K562 (cell line): ENCODE measurements around the gene PRDM11. TPM values are rescaled to one million over a fixed set of nuclear protein-coding genes. Genes with fewer than 3 reads are reported as not detected.

Experiments used
- ATAC-seq: fragments of 200-7000 bp; cut with Tn5 transposase; 3 replicates; pipeline ENCODE4 v1.9.1; 2020; ENCODE audit warnings: moderate library complexity
- BruUV-seq: library from RNA; stranded (reverse); fragments of 400-500 nt; replicated peaks from 2 replicates; lab custom pipeline; 2021; lab: Mats Ljungman, UMichigan
- CTCF ChIA-PET: fragments of 300-600 bp; formaldehyde crosslinking; extraction: SDS; loops from one replicate; lab custom pipeline; 2021; ENCODE audit warnings: low intra/inter-chr PET ratio; lab: Yijun Ruan, JAX
- POLR2A ChIA-PET: fragments of 300-600, 350-650 bp; sonication (Branson Sonifier 250); formaldehyde crosslinking; extraction: SDS; loops from one replicate; lab custom pipeline; 2021; ENCODE audit warnings: antibody characterized with exemption, inconsistent platforms; lab: Yijun Ruan, JAX
- DNase-seq, 4 experiments: peaks; one replicate each; pipeline versions ENCODE4 v3.0.0 to v3.0.0-alpha.2; 2011 to 2018; ENCODE audit warnings: low spot score in 3 of 4, mixed read lengths in 3 of 4; ENCODE audit errors: extremely low read depth in 1 of 4
- FAIRE-seq: peaks from 2 replicates; lab custom pipeline; 2011; peaks lifted over from hg19 to GRCh38; lab: Jason Lieb, UNC
- H2AFZ ChIP-seq: 2 replicates; pipeline ENCODE4 v1.6.0; 2011; ENCODE audit warnings: low read depth, low read length, control low read depth, inconsistent platforms
- H3K27ac ChIP-seq: fragments of 200-600 bp; 3 replicates; pipeline ENCODE4 v1.8.0; 2011; ENCODE audit warnings: low read depth, mild to moderate bottlenecking, control low read depth, inconsistent platforms, low read length, moderate library complexity, mixed read lengths; ENCODE audit errors: extremely low read depth
- H3K27me3 ChIP-seq, 2 experiments: fragments of 300-600 bp in 1 of 2; 2 replicates in 1 of 2; 3 replicates in 1 of 2; pipeline versions ENCODE4 v1.6.0 to v1.8.0; 2011; ENCODE audit warnings: inconsistent platforms in 2 of 2, low read length in 2 of 2, mild to moderate bottlenecking in 1 of 2, mixed read lengths in 1 of 2, moderate library complexity in 1 of 2; ENCODE audit not compliant: control insufficient read depth in 2 of 2, insufficient read depth in 2 of 2
- H3K36me3 ChIP-seq: fragments of 300-600 bp; 3 replicates; pipeline ENCODE4 v1.8.0; 2011; ENCODE audit warnings: mild to moderate bottlenecking, low read length, inconsistent platforms; ENCODE audit not compliant: control insufficient read depth, insufficient read depth
- H3K4me1 ChIP-seq, 2 experiments: fragments of 200-600 bp in 1 of 2; replicated peaks in 1 of 2; 2 replicates in 1 of 2; 3 replicates in 1 of 2; pipeline versions ENCODE4 v1.5.1 to v1.8.0; 2011; ENCODE audit warnings: inconsistent platforms in 2 of 2, low read length in 2 of 2, mild to moderate bottlenecking in 1 of 2, mixed read lengths in 1 of 2, moderate library complexity in 1 of 2; ENCODE audit not compliant: control insufficient read depth in 2 of 2, insufficient read depth in 2 of 2
- H3K4me2 ChIP-seq: 2 replicates; pipeline ENCODE4 v1.6.1; 2011; ENCODE audit warnings: low read length, control low read depth, inconsistent platforms, mixed read lengths; ENCODE audit not compliant: insufficient read depth
- H3K4me3 ChIP-seq: fragments of 200-600 bp; sonication (generic), shearing (Covaris generic); 2 replicates; pipeline ENCODE4 v1.5.1; 2016; ENCODE audit warnings: control low read depth, inconsistent platforms
- H3K79me2 ChIP-seq: fragments of 200-600 bp; 3 replicates; pipeline ENCODE4 v1.8.0; 2011; ENCODE audit warnings: low read length, inconsistent platforms; ENCODE audit not compliant: control insufficient read depth, insufficient read depth
- H3K9ac ChIP-seq, 2 experiments: 2 replicates each; pipeline versions ENCODE4 v1.6.0 to v1.6.1; 2011; ENCODE audit warnings: low read depth in 2 of 2, low read length in 2 of 2, control low read depth in 1 of 2, inconsistent platforms in 1 of 2, mild to moderate bottlenecking in 1 of 2, mixed read lengths in 1 of 2; ENCODE audit not compliant: insufficient read depth in 1 of 2
- H3K9me1 ChIP-seq: one replicate; pipeline ENCODE4 v1.6.0; 2011; ENCODE audit warnings: inconsistent platforms, mild to moderate bottlenecking, low read length, moderate library complexity; ENCODE audit not compliant: control insufficient read depth, insufficient read depth
- H3K9me3 ChIP-seq: replicated peaks from 2 replicates; pipeline ENCODE4 v1.5.1; 2011; ENCODE audit warnings: low read depth, low read length, inconsistent platforms; ENCODE audit not compliant: control insufficient read depth, insufficient read depth
- H4K20me1 ChIP-seq: replicated peaks from 2 replicates; pipeline ENCODE4 v1.6.1; 2011; ENCODE audit warnings: low read length, inconsistent platforms, mixed read lengths; ENCODE audit not compliant: control insufficient read depth, insufficient read depth
- EWSR1 ChIP-seq: fragments of 450-650 bp; IDR thresholded peaks from 2 replicates; pipeline ENCODE4 v1.6.1; 2018; ENCODE audit warnings: borderline replicate concordance, mild to moderate bottlenecking, low read depth, moderate library complexity; ENCODE audit not compliant: partially characterized antibody
- HDGF ChIP-seq: fragments of 450-650 bp; IDR thresholded peaks from 2 replicates; pipeline ENCODE4 v1.6.1; 2016
- KDM5B ChIP-seq: fragments of 200-600 bp; sonication (generic); IDR thresholded peaks from 2 replicates; pipeline ENCODE4 v1.6.1; 2012; ENCODE audit warnings: low read depth, mild to moderate bottlenecking, moderate library complexity, low read length, control low read depth, inconsistent platforms; ENCODE audit not compliant: insufficient replicate concordance
- NCOA4 ChIP-seq: fragments of 450-650 bp; IDR thresholded peaks from 2 replicates; pipeline ENCODE4 v1.6.1; 2018; ENCODE audit warnings: mild to moderate bottlenecking; ENCODE audit not compliant: partially characterized antibody
- NCOA6 ChIP-seq: fragments of 450-650 bp; IDR thresholded peaks from 2 replicates; pipeline ENCODE4 v1.6.1; 2017; ENCODE audit warnings: mild to moderate bottlenecking
- PYGO2 ChIP-seq: fragments of 450-650 bp; IDR thresholded peaks from 2 replicates; pipeline ENCODE4 v1.6.1; 2016; ENCODE audit warnings: mild to moderate bottlenecking, missing genetic modification characterization, moderate library complexity, missing compliant biosample characterization
- SRSF1 ChIP-seq: fragments of 200-400 bp; formaldehyde crosslinking; IDR thresholded peaks from 2 replicates; pipeline ENCODE4 v1.6.1; 2017; ENCODE audit warnings: mild to moderate bottlenecking, low read depth, low read length, moderate library complexity
- WGBS: fragments of 100-300 bp; shearing (Covaris generic); methylation state at CpG from one replicate; pipeline ENCODE4 v1.1.6; 2016; ENCODE audit warnings: low coverage, mixed read lengths; ENCODE audit not compliant: insufficient coverage; ENCODE audit errors: missing lambda C conversion rate; 5-methylcytosine and 5-hydroxymethylcytosine counted together
- in situ Hi-C: fragments of 300-500 bp; cut with MboI; formaldehyde crosslinking; loops from 4 replicates; pipeline ENCODE4 v1.15.0; 2018; ENCODE audit warnings: inconsistent platforms, mixed read lengths
- intact Hi-C: fragments of 100-400 bp; cut with micrococcal nuclease; formaldehyde crosslinking; loops from 2 replicates; pipeline ENCODE4 v1.14.2; 2022
- polyA plus RNA-seq, 8 experiments: library from polyadenylated mRNA; depleted of rRNA in 4 of 8; stranded (reverse) in 5 of 8; unstranded in 3 of 8; fragments of >200 nt; fragmentation: Nextera tagmentation in 2 of 8; fragmentation: Illumina TruSeq in 1 of 8; extraction: Ambion mirVana in 2 of 8; extraction: Trizol in 1 of 8; gene quantifications; 2 replicates each; pipeline versions ENCODE4 v1.2.1 to v1.2.3, GENCODE V29; 2011 to 2014; ENCODE audit warnings: inconsistent platforms in 1 of 8, missing spikeins in 1 of 8
- total RNA-seq, 7 experiments: library from RNA; depleted of rRNA in 6 of 7; stranded (reverse); fragments of >200 nt in 6 of 7; fragmentation: Illumina TruSeq in 2 of 7; extraction: Trizol in 2 of 7; gene quantifications; 2 replicates each; pipeline versions ENCODE4 v1.2.1 to v1.2.3, GENCODE V29; 2011 to 2021; ENCODE audit warnings: low replicate concordance in 1 of 7
- TF ChIP-seq, protein P1 (sequence below), 3 experiments: IDR thresholded peaks in 2 of 3; conservative IDR thresholded peaks in 1 of 3; 2 replicates each; pipeline ENCODE4 v1.5.1; 2011 to 2012; ENCODE audit warnings: low read length in 3 of 3, mild to moderate bottlenecking in 3 of 3, control low read depth in 2 of 3, improper control_type of control experiment in 1 of 3, inconsistent platforms in 1 of 3, low read depth in 1 of 3, mixed read lengths in 1 of 3, moderate library complexity in 1 of 3; ENCODE audit not compliant: insufficient read depth in 2 of 3
- TF ChIP-seq, protein P2 (sequence below): sonication (generic); formaldehyde crosslinking; IDR thresholded peaks from 2 replicates; pipeline ENCODE4 v1.8.1; 2023; ENCODE audit warnings: missing genetic modification reagents, mild to moderate bottlenecking, borderline replicate concordance

The PRDM11 gene
- total and polyA plus RNA-seq, 9 of the 15 experiments (the other 6 are each of a cell fraction or from before 2014, with no cell fraction given) = 0.01 to 1.1 (median 0.29) TPM

DNA sequence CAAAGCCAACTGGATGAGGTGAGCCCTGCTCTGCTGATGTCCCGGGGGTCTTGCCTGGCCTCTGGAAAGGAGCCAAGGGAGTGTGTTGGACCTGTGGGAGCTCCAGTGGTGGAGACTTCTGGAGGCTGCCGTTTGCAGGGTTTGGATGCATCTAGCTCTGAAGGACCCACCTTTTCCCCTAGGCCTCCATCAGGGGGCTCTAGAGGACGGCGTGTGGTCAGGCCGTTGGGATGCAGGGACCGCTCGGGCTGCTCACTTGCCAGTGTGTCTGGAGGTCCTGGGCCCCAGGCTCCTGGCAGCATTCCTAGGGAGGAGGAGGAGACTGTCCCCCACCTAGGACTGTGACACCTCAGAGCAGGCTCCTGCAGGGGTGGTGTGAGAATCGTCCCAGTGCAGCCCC, 58.3 kb downstream of the PRDM11 start:
- 0% methylated on average over 8 of the region's 8 CpGs for WGBS
- Histone ChIP-seq H3K27ac (no peak overlapping the region), H3K27me3 (peaks cover 5 to 25% of the 10 kb centered on the region in 2 experiments; a peak in 4 of 5 replicates), H3K9me1 (no peaks in the 10 kb centered on the region), H2AFZ (no peak overlapping the region), H3K4me3 (no peak overlapping the region), H3K9me3 (no peaks in the 10 kb centered on the region), H4K20me1 (0 out of 2 replicates have a peak, but pooled peaks cover 7% of the 10 kb centered on the region), H3K79me2 (no peaks in the 10 kb centered on the region), H3K9ac (no peak overlapping the region), H3K36me3 (no peaks in the 10 kb centered on the region), H3K4me2 (no peak overlapping the region), H3K4me1 (no peaks in the 10 kb centered on the region)
- TF ChIP-seq NCOA4 = no peak
- TF ChIP-seq, protein P1, sequence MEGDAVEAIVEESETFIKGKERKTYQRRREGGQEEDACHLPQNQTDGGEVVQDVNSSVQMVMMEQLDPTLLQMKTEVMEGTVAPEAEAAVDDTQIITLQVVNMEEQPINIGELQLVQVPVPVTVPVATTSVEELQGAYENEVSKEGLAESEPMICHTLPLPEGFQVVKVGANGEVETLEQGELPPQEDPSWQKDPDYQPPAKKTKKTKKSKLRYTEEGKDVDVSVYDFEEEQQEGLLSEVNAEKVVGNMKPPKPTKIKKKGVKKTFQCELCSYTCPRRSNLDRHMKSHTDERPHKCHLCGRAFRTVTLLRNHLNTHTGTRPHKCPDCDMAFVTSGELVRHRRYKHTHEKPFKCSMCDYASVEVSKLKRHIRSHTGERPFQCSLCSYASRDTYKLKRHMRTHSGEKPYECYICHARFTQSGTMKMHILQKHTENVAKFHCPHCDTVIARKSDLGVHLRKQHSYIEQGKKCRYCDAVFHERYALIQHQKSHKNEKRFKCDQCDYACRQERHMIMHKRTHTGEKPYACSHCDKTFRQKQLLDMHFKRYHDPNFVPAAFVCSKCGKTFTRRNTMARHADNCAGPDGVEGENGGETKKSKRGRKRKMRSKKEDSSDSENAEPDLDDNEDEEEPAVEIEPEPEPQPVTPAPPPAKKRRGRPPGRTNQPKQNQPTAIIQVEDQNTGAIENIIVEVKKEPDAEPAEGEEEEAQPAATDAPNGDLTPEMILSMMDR (IDR thresholded peaks at IDR 0.05 in 2 of 3, conservative IDR thresholded peaks at IDR 0.05 in 1 of 3; ENCODE audit: insufficient read depth in 2 of 3, low read depth in 1 of 3, low read length in 3 of 3) = peak; percentile 26 to 33 (median 32); a peak in 2 of 6 replicates
- intact Hi-C loops = no loop called here
- no TSS peak for BruUV-seq
- CTCF ChIA-PET = no interaction called here
- POLR2A ChIA-PET = no interaction called here
- peak in 3 of 4 experiments; percentile 13 to 38 (median 23) for DNase-seq
- in situ Hi-C loops = no loop called here
- peak; percentile 83 for ATAC-seq
- FAIRE-seq = no peak

DNA sequence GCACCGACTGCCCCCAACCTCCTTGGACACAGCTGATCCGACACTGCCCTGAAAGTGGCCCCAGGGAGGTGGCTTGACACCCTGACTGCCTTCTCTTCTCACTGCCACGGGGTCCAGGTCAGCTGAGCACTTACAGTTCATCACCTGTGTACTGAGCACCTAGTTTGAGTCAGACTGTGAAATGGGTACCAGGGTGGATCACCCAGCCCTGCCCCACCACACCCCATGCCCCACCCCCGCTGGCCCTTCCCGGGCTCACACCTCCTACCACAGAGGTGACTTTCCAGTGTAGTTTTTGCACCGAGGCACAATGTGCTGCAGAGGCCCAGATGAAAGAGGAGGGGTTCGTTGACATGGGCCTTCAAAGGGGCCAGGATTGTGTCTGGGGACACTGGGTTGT, 59.5 kb downstream of the PRDM11 start:
- Histone ChIP-seq H3K27me3 (peaks cover 8 to 37% of the 10 kb centered on the region in 2 experiments; a peak in 4 of 5 replicates), H3K9me3 (no peaks in the 10 kb centered on the region), H3K79me2 (no peaks in the 10 kb centered on the region), H3K4me1 (no peaks in the 10 kb centered on the region), H3K27ac (no peak overlapping the region), H3K9me1 (no peaks in the 10 kb centered on the region), H3K36me3 (no peaks in the 10 kb centered on the region), H3K4me2 (no peak overlapping the region), H2AFZ (no peak overlapping the region)
- CTCF ChIA-PET = no interaction called here
- FAIRE-seq (no peak), ATAC-seq (no peak), DNase-seq (no peak)
- in situ Hi-C loops = no loop called here
- BruUV-seq = no TSS peak
- POLR2A ChIA-PET = no interaction called here
- TF ChIP-seq, protein P2, sequence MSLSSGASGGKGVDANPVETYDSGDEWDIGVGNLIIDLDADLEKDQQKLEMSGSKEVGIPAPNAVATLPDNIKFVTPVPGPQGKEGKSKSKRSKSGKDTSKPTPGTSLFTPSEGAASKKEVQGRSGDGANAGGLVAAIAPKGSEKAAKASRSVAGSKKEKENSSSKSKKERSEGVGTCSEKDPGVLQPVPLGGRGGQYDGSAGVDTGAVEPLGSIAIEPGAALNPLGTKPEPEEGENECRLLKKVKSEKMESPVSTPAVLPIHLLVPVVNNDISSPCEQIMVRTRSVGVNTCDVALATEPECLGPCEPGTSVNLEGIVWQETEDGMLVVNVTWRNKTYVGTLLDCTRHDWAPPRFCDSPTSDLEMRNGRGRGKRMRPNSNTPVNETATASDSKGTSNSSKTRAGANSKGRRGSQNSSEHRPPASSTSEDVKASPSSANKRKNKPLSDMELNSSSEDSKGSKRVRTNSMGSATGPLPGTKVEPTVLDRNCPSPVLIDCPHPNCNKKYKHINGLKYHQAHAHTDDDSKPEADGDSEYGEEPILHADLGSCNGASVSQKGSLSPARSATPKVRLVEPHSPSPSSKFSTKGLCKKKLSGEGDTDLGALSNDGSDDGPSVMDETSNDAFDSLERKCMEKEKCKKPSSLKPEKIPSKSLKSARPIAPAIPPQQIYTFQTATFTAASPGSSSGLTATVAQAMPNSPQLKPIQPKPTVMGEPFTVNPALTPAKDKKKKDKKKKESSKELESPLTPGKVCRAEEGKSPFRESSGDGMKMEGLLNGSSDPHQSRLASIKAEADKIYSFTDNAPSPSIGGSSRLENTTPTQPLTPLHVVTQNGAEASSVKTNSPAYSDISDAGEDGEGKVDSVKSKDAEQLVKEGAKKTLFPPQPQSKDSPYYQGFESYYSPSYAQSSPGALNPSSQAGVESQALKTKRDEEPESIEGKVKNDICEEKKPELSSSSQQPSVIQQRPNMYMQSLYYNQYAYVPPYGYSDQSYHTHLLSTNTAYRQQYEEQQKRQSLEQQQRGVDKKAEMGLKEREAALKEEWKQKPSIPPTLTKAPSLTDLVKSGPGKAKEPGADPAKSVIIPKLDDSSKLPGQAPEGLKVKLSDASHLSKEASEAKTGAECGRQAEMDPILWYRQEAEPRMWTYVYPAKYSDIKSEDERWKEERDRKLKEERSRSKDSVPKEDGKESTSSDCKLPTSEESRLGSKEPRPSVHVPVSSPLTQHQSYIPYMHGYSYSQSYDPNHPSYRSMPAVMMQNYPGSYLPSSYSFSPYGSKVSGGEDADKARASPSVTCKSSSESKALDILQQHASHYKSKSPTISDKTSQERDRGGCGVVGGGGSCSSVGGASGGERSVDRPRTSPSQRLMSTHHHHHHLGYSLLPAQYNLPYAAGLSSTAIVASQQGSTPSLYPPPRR (CRISPR knock-in tag) = no peak
- TF ChIP-seq KDM5B (no peak), NCOA6 (no peak), HDGF (no peak), PYGO2 (tag) (no peak), EWSR1 (no peak), SRSF1 (no peak)
- TF ChIP-seq, all 486 proteins: peak for 0
- Histone ChIP-seq H4K20me1 (0 out of 2 replicates have a peak, but pooled peaks cover 7% of the 10 kb centered on the region), H3K9ac (no peak overlapping the region), H3K4me3 (no peak overlapping the region)
- intact Hi-C loops = no loop called here
- WGBS = 1% methylated on average over 7 of the region's 7 CpGs
